OCI-LY3 (cell line): Measurements from ENCODE around the gene VKORC1.

ENCODE experiments used
- H2AFZ ChIP-seq: fragments of 200-600, 300-600 bp; shearing (Covaris generic); 2 replicates; pipeline ENCODE4 v1.6.0; 2014; ENCODE audit warnings: antibody characterized with exemption, low read depth, low read length
- H3K27ac ChIP-seq: fragments of 200-600, 300-600 bp; sonication (generic); 2 replicates; pipeline ENCODE4 v1.5.1; 2014; ENCODE audit warnings: mild to moderate bottlenecking, low read length, moderate library complexity, mixed read lengths
- H3K27me3 ChIP-seq: fragments of 200-600, 300-600 bp; sonication (generic); 2 replicates; pipeline ENCODE4 v1.6.1; 2014; ENCODE audit warnings: low read depth, low read length, mixed read lengths
- H3K36me3 ChIP-seq: fragments of 200-600, 300-600 bp; sonication (generic); replicated peaks from 2 replicates; pipeline ENCODE3; 2014; ENCODE audit warnings: low read depth, low read length, mixed read lengths
- H3K4me1 ChIP-seq: fragments of 300-600, 200-600 bp; sonication (generic); 2 replicates; pipeline ENCODE4 v1.6.1; 2014; ENCODE audit warnings: low read length, mixed read lengths
- H3K4me2 ChIP-seq: fragments of 200-600, 300-600 bp; sonication (generic); 2 replicates; pipeline ENCODE4 v1.6.1; 2014; ENCODE audit warnings: low read length, mixed read lengths
- H3K4me3 ChIP-seq: fragments of 300-600, 200-600 bp; sonication (generic); 2 replicates; pipeline ENCODE4 v1.5.1; 2014; ENCODE audit warnings: antibody characterized with exemption, mild to moderate bottlenecking, low read length, moderate library complexity
- H3K79me2 ChIP-seq: fragments of 300-600, 200-600 bp; shearing (Covaris generic); 2 replicates; pipeline ENCODE4 v1.6.1; 2014; ENCODE audit warnings: mild to moderate bottlenecking, low read length, mixed read lengths
- H3K9ac ChIP-seq: fragments of 300-600, 200-600 bp; shearing (Covaris generic); 2 replicates; pipeline ENCODE4 v1.6.0; 2014; ENCODE audit warnings: mild to moderate bottlenecking, low read length, moderate library complexity
- H3K9me3 ChIP-seq: fragments of 200-600, 300-600 bp; shearing (Covaris generic); 2 replicates; pipeline ENCODE4 v1.6.1; 2014; ENCODE audit warnings: low read length, mixed read lengths; ENCODE audit not compliant: insufficient read depth
- H4K20me1 ChIP-seq: fragments of 200-600, 300-600 bp; sonication (generic); 2 replicates; pipeline ENCODE4 v1.6.1; 2016; ENCODE audit warnings: low read length, mixed read lengths; ENCODE audit not compliant: insufficient read depth
- EZH2phosphoT487 ChIP-seq: fragments of 200-600 bp; shearing (Covaris generic); IDR thresholded peaks from 2 replicates; pipeline ENCODE4 v1.6.1; 2018; ENCODE audit warnings: antibody characterized with exemption, mixed run types, low read depth
- TF ChIP-seq, protein P1 (sequence below): fragments of 200-600, 300-600 bp; sonication (generic); IDR thresholded peaks from 2 replicates; pipeline ENCODE4 v1.5.1; 2014; ENCODE audit warnings: antibody characterized with exemption, low read length, low read depth

Gene VKORC1

DNA sequence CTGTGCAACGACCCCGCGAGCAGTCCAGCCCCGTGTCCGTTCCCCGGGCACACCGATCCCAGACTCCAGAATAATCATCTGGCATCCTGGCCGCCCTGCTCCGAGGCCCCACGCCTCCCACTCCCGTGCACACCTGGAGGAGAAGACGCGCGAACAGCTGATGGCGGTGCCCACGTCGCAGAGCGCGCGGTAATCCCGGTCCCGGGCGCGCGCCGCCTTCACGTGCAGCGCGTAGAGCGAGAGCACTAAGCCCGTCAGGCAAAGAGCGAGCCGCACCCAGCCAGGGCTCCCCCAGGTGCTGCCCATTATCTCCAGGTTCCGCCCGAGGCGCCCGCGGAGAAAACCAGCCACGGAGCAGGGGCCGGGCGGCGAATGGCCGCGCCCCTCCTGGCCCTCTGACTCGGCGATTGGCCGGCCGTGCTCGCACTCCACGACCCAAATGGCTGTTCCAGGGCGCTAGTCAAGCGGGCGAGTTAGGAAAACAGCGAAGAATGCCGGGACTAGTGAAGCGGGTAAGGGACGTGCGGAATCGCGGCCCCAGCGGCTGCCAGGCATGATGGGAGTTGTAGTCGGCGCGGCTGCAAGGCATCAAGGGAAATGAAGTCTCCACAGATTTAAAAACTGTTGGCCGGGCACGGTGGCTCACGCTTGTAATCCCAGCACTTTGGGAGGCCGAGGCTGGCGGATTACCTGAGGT lies at the start of gene VKORC1:
Gene VKORC1 (minus strand): TSS at position 374 of the 697 bp plus-strand sequence. CDS start 68 bp downstream, at position 306.
- Histone ChIP-seq H3K36me3 (peaks cover 11% of the 10 kb centered on the region), H3K4me2 (peak within 1 kb of the TSS; percentile 80), H4K20me1 (0 out of 2 replicates have a peak, but pooled peaks cover 4% of the 10 kb centered on the region), H3K27ac (peak within 1 kb of the TSS; percentile 71), H3K4me3 (peak within 1 kb of the TSS; percentile 85), H3K9me3 (no peaks in the 10 kb centered on the region), H2AFZ (peak within 1 kb of the TSS; percentile 96), H3K9ac (peak within 1 kb of the TSS; percentile 85), H3K27me3 (no peaks in the 10 kb centered on the region), H3K79me2 (peaks cover 39% of the 10 kb centered on the region), H3K4me1 (peaks cover 12% of the 10 kb centered on the region)
- TF ChIP-seq, protein P1, sequence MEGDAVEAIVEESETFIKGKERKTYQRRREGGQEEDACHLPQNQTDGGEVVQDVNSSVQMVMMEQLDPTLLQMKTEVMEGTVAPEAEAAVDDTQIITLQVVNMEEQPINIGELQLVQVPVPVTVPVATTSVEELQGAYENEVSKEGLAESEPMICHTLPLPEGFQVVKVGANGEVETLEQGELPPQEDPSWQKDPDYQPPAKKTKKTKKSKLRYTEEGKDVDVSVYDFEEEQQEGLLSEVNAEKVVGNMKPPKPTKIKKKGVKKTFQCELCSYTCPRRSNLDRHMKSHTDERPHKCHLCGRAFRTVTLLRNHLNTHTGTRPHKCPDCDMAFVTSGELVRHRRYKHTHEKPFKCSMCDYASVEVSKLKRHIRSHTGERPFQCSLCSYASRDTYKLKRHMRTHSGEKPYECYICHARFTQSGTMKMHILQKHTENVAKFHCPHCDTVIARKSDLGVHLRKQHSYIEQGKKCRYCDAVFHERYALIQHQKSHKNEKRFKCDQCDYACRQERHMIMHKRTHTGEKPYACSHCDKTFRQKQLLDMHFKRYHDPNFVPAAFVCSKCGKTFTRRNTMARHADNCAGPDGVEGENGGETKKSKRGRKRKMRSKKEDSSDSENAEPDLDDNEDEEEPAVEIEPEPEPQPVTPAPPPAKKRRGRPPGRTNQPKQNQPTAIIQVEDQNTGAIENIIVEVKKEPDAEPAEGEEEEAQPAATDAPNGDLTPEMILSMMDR = no peak
- TF ChIP-seq EZH2phosphoT487 = no peak

DNA sequence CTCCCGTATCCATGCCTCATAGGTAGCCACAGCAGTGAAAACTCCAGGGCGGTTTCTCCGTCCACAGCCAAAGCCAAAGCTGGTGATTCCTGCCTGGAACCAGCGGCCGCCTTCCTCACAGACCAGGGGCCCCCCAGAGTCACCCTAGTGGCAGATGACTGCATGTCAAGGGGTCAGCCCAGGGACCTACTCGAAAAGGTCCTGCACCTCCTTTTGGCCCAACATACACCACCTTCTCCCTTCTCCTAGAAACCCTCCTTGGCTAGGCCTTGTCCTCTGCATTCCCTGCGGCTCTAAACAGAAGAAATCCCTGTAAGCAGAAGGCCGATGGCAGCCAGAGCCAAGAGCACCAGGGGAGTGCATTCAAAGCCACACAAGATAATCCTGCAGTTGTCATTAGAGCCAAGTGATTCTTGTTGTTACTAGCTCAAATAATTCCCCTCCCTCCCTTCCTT lies 49.1 kb upstream of the VKORC1 start:
- peaks cover 7% of the 10 kb centered on the region for H3K27me3 ChIP-seq
- no peak overlapping the region for H3K4me2 ChIP-seq
- no peak overlapping the region for H2AFZ ChIP-seq
- TF ChIP-seq, protein P1 = no peak
- TF ChIP-seq EZH2phosphoT487 = no peak
- no peaks in the 10 kb centered on the region for H3K36me3 ChIP-seq
- no peaks in the 10 kb centered on the region for H3K79me2 ChIP-seq
- no peak overlapping the region for H3K27ac ChIP-seq
- H3K4me3 ChIP-seq = no peak overlapping the region
- no peaks in the 10 kb centered on the region for H4K20me1 ChIP-seq
- H3K4me1 ChIP-seq = peaks cover 12% of the 10 kb centered on the region
- no peaks in the 10 kb centered on the region for H3K9me3 ChIP-seq
- H3K9ac ChIP-seq = no peak overlapping the region

DNA sequence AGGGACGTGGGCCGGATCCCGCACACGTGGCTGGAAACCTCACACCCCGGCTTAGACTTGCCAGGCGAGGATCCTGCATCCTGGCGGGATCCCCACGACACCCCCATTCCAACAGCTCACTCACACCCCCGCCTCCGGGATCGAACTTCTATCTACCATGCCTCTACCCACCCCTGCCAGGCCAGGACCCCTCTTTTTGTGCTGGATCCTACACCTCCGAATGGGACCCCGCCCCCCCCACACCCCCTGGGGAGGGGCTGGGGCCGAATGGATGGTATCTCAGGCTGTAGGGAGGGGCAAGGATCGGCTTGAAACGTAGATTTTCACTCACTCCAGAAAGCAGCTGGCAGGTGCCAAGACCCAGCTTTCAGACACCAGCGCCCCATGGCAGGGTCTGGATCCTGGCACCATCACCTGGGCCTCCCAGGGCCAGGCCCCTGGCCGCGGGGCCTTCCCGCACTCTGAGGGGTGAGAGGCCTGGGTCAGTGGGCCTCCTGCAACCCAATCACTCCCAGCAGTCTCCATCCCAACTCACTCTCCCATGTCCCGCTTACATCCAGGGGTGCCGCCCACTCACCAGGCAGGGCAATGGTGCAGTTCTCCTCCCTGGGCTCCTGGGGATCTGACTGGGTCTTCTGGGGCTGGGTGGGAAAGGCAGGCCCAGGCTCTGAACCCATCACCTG lies 48.6 kb upstream of the VKORC1 start:
- Histone ChIP-seq H3K27ac (no peak overlapping the region; the same call in 1 of the 2 replicates), H3K9ac (peak overlapping the region; percentile 63), H2AFZ (0 out of 2 replicates have a peak overlapping the region, but pooled peaks have one; percentile 71)

More for the DNA sequence above, 48.6 kb upstream of the VKORC1 start:
- Histone ChIP-seq H3K4me3 (peak overlapping the region; percentile 78), H3K4me1 (peaks cover 12% of the 10 kb centered on the region), H3K79me2 (no peaks in the 10 kb centered on the region), H4K20me1 (no peaks in the 10 kb centered on the region), H3K27me3 (peaks cover 7% of the 10 kb centered on the region), H3K36me3 (no peaks in the 10 kb centered on the region), H3K4me2 (peak overlapping the region; percentile 87), H3K9me3 (no peaks in the 10 kb centered on the region)
- no peak for TF ChIP-seq EZH2phosphoT487
- TF ChIP-seq, protein P1 = no peak
